ENCODE results near the gene GNL2.

The GNL2 gene

DNA sequence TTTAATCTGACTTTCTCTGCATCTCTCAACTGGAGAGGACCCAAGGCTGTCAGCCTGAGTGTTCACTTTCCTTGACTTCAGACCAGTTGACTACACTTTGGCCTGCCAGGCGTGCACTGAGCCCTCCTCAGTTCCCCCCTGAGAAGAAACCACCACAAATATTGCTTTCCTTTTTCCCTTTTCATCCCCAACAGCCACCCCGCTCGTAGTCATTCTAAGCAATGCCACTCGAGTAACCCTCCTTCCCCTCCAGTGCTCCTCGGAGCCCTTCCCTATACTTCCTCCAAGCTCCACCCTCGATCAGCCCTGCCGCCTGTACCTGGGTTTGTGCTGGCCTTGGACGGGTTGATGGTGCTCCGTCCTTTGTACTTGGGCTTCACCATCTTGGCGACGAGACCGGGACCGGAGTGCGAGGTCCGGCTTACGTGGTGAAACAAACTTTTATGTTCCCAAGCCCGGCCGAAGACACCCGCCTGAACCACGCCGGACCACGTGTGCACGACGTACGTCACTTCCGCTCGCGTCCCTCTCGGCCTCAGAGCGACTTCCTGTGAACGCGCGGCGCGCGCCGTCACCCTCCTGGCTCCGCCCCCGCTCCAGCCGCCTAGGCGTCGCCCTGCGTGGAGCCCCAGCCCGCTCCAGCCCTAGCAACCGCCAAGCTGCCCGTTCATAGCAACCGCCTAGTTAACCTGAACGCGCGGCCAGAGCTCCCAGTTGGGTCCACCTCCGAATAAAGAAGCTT is at the start of gene GNL2:
Gene GNL2 (minus strand): TSS at position 498 of the 742 bp plus-strand sequence. CDS start 115 bp downstream, at position 383.
- peaks cover 11% of the 10 kb centered on the region for H3K4me1 Mint-ChIP-seq

DNA sequence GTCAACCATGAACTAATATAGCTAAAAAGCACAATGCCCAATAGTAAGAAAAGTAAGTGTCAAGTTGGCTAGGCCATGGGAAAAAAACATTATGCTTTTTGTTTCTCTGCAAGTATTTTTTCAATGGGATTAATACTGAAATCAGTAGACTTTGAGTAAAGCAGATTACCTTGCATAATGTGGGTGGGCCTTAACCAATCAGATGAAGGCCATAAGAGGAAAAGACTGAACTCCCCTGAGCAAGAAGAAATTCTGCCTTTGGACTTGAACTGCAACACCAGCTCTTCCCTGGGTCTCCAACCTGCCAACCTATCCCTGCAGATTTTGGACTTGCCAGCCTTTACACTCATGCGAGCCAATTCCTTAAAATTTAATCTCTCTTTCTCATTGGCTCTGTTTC is 45.3 kb upstream of the GNL2 start:
- ATAC-seq (ENCODE audit: low read depth), result no peak

More for the DNA sequence above, at the start of gene GNL2:
- peak; percentile 94 to 95 for DNase-seq (ENCODE audit: low spot score in 2 of 2)
- H3K27ac Mint-ChIP-seq, result peak within 1 kb of the TSS; percentile 96
- peaks cover 4% of the 10 kb centered on the region for H3K36me3 Mint-ChIP-seq
- ATAC-seq (ENCODE audit: low read depth), result peak; percentile 98
- H3K9me3 Mint-ChIP-seq, result no peaks in the 10 kb centered on the region
- no peaks in the 10 kb centered on the region for H3K27me3 Mint-ChIP-seq
- peak within 1 kb of the TSS; percentile 98 for H3K4me3 Mint-ChIP-seq

DNA sequence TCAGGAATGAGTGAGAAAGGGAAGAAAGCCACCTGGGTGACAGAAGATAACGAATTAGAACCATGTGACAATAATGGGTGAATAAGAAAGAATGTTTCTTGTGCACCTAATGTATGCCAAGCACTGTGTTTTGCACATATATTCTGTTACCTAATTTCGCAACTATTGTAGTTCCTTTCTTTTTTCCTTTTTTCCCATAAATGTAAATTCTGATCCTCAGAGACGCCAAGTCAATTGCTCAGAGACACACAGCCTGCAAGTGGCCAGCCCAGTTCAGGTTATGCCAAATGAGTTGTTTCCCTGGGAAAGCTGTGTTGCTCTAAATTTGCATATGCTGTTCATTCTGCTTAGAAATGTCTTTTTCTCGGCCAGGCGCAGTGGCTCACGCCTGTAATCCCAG is 40.7 kb upstream of the GNL2 start:
- Mint-ChIP-seq H3K4me3 (no peak overlapping the region), H3K27ac (no peak overlapping the region), H3K27me3 (peaks cover 37% of the 10 kb centered on the region), H3K4me1 (peaks cover 6% of the 10 kb centered on the region), H3K36me3 (no peaks in the 10 kb centered on the region), H3K9me3 (no peaks in the 10 kb centered on the region)
- ATAC-seq (ENCODE audit: low read depth) (no peak), DNase-seq (ENCODE audit: low spot score in 2 of 2) (no peak)

More for the DNA sequence above, 45.3 kb upstream of the GNL2 start:
- no peak overlapping the region for H3K4me3 Mint-ChIP-seq
- no peaks in the 10 kb centered on the region for H3K4me1 Mint-ChIP-seq
- H3K27ac Mint-ChIP-seq, result no peak overlapping the region
- no peaks in the 10 kb centered on the region for H3K9me3 Mint-ChIP-seq
- H3K27me3 Mint-ChIP-seq, result peaks cover 12% of the 10 kb centered on the region
- DNase-seq (ENCODE audit: low spot score in 2 of 2), result no peak
- H3K36me3 Mint-ChIP-seq, result no peaks in the 10 kb centered on the region

DNA sequence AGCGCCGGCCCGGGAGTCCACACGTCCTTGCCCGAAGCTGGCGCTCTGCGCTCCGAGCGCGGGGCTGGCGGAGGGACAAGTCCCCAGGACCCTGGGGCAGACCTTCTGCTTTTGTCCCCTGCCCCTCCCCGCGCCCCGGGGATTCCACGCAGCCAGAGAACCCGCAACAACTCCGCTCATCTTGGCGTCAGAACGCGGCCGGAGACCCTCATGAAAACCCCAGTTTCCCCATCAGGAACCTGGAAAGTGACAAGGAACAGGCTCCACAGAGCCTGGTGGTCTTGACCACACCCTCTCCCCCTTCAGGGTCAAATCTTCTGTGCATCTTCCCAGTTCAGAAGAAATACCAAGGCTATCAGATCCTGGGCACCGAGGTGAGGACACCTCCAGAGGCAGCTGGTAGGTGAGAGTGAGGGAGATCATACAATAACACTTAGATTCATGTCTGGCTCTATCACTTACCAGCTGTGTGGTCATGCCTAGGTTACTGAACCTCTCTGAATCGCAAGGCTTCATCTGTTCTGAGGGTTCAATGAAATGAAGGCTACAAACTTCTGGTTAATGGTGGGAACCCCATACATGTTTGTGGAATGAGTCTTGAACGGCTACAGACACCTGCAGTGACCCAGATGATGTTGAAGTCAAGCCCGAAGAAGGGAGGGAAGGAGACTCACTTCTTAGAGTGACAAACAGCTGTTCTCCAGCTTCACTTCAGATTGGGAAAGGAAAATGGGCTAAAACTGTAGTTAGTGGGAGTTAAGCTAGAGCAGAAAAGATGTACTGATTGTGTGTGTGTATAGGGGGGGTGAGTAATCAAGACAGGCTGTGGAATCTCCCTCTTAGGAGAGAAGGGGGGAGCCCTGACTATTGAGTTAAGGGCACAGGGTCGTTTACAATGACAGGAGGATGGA is 39.5 kb upstream of the GNL2 start:
- Mint-ChIP-seq H3K4me1 (peaks cover 8% of the 10 kb centered on the region), H3K36me3 (no peaks in the 10 kb centered on the region), H3K4me3 (peak overlapping the region; percentile 35), H3K27me3 (peaks cover 46% of the 10 kb centered on the region), H3K9me3 (no peaks in the 10 kb centered on the region), H3K27ac (no peak overlapping the region)
- no peak for DNase-seq (ENCODE audit: low spot score in 2 of 2)
- no peak for ATAC-seq (ENCODE audit: low read depth)

DNA sequence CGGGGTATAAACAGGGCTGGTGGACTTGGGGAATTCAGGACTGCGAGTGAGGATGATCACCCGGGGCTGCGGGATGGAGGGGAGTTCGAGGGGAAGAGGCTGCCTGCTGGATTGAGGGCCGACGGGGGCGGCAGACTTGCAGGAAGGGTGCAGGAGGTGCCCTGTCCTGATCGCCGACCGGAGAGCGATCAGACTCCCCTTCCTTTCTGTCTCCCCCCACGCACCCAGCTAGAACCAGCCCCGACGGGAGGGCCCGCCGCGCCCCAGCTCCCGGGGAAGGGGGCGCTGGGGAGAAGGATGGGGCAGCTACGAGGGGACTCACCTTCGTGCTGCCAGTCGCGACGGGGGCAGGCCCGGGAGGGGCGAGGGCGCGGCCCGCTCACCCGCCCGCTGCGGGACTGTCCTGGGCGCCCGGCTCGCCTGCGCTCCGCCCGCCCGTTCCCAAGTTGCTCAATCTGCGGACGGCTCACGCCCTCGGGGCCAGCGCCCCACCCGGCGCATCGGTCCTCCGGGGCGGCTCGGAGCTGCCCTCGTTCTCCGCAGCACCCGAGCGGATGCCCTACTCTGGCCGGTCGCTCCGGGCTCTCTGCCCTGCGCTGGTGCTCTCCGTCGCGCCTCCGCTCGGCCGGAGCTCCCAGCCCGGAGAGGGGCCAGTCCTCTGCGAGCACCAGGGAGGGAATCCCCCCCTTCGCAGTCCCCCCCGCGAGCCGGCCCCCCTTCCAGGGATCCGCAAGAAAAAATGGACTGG is 38.7 kb upstream of the GNL2 start, which contains the start of gene RSPO1:
Gene RSPO1 (minus strand): TSS at position 649 of the 748 bp plus-strand sequence. CDS start 5,231 bp downstream, outside the sequence.
- DNase-seq (ENCODE audit: low spot score in 2 of 2), result no peak
- no peak for ATAC-seq (ENCODE audit: low read depth)
- H3K27ac Mint-ChIP-seq, result no peak within 1 kb of the TSS
- H3K27me3 Mint-ChIP-seq, result peaks cover 48% of the 10 kb centered on the region
- H3K9me3 Mint-ChIP-seq, result no peaks in the 10 kb centered on the region
- peak within 1 kb of the TSS; percentile 35 for H3K4me3 Mint-ChIP-seq
- H3K36me3 Mint-ChIP-seq, result no peaks in the 10 kb centered on the region
- peaks cover 8% of the 10 kb centered on the region for H3K4me1 Mint-ChIP-seq

DNA sequence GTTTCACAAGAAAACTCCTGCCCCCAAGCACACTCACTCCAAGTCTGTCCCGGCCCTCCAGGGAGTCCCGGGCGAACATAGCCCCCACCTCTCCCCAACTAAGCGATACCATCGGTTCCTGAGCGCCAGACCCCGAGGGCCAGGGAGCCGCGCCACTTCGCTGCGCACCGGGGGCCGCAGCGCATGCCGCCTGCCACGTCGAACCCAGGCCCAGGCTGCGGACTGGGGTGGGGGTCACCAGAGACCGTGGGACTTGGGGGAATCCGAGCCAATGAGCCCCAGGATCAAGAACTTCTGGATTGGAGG is 38.2 kb upstream of the GNL2 start:
- no peak overlapping the region for H3K27ac Mint-ChIP-seq
- H3K4me1 Mint-ChIP-seq, result peaks cover 8% of the 10 kb centered on the region
- H3K9me3 Mint-ChIP-seq, result no peaks in the 10 kb centered on the region
- peaks cover 44% of the 10 kb centered on the region for H3K27me3 Mint-ChIP-seq
- ATAC-seq (ENCODE audit: low read depth), result no peak
- DNase-seq (ENCODE audit: low spot score in 2 of 2), result no peak
- H3K36me3 Mint-ChIP-seq, result no peaks in the 10 kb centered on the region
- H3K4me3 Mint-ChIP-seq, result peak overlapping the region; percentile 2

DNA sequence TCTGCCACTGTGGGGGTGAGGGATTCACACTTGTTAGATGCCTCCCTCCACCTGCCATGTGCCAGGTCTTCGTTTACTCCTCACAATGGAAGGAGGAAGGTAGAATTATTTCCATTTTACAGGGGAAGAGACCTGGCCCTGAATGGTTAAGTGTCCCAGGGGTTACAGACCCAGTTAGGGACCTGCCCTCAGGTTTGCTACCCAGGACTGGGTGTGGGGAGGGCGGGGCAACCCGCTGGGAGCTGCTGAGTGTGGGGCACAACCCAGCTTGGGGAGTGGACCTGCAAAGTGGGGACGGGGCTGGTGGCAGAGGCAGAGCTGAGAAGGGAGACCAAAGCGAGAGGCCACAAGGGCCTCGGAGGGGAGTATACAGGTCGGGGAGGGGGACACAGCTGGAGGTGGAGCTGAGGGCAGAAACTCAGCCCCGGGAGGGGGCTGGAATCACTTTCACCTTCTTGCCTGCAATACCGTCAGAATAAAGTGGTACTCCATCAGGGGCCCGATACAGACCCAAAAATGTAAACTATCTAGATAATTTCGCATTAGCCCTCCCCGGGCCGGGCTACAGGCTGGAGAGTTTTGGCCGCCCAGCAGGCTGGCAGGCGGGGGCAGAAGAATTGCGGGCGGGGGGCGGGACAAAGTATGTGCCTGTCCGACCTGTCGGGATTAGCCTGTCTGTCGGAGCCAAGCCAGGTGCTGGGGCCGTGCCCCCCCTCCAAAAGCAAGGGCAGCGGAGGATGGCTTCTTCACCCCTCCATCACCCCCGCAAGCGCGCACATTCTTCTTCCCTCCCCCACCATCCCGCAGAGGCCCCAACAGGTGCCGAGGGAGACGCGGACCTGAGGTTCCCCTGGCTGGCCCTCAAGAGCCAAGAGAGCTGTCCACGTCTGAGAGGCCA is 37.6 kb upstream of the GNL2 start:
- no peaks in the 10 kb centered on the region for H3K9me3 Mint-ChIP-seq
- ATAC-seq (ENCODE audit: low read depth) (no peak), DNase-seq (ENCODE audit: low spot score in 2 of 2) (no peak)
- H3K36me3 Mint-ChIP-seq, result no peaks in the 10 kb centered on the region
- peaks cover 44% of the 10 kb centered on the region for H3K27me3 Mint-ChIP-seq
- H3K4me3 Mint-ChIP-seq, result peak overlapping the region; percentile 53
- H3K27ac Mint-ChIP-seq, result no peak overlapping the region
- peaks cover 8% of the 10 kb centered on the region for H3K4me1 Mint-ChIP-seq

DNA sequence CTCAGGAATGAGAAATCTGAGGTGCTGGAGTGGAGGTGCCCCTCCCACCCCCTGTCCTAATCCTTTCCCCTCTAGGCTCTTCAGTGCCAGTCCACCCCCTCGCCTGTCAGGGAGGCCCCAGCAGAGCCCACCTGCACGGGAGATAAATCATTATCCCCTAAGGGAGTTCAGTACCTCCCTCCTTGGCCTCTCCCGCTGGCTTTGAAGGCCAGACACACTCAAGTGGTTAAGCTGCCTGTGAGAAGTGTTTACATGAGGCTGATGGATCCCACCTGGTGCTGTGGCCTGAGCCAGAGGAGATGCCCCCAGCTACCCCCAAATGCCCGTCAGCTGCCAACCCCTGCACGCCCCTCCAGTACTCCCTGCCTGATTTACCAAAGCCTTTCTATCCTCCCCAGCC is 35.3 kb upstream of the GNL2 start:
- ATAC-seq (ENCODE audit: low read depth), result no peak
- no peak overlapping the region for H3K4me3 Mint-ChIP-seq
- DNase-seq (ENCODE audit: low spot score in 2 of 2), result no peak
- H3K27ac Mint-ChIP-seq, result no peak overlapping the region
- H3K36me3 Mint-ChIP-seq, result no peaks in the 10 kb centered on the region
- H3K4me1 Mint-ChIP-seq, result peaks cover 8% of the 10 kb centered on the region
- H3K9me3 Mint-ChIP-seq, result no peaks in the 10 kb centered on the region
- H3K27me3 Mint-ChIP-seq, result peaks cover 45% of the 10 kb centered on the region

DNA sequence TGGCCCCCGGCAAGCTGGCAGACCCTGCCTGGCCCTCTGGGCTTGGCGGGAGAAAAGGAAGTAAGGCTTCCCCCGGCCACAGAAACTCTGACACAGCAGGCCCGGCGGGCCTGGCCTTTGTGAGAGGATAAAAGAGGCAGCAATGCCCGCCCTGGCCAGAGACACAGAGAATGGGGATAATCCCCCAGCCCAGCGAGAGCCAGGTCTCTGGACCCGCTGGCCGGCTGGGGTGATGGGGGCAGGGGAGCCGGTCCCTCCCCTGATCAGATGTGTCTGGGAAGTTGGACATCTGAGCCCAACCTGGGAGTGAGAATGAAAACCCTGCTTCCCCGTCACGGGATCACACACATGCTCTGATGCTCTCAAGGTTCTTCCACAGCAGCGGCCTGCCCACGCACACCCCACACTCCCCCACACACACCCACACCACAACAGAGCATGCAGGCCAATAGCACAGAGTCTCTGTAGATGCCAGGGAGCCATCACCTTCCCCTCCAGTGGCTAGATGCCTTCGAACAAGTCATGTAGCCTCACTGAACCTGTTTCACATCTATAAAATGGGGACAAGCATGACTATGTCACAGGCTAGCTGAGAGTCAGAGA is 34.8 kb upstream of the GNL2 start:
- peaks cover 42% of the 10 kb centered on the region for H3K27me3 Mint-ChIP-seq
- no peak overlapping the region for H3K27ac Mint-ChIP-seq
- H3K4me3 Mint-ChIP-seq, result no peak overlapping the region
- DNase-seq (ENCODE audit: low spot score in 2 of 2) (no peak), ATAC-seq (ENCODE audit: low read depth) (peak; percentile 29)
- H3K36me3 Mint-ChIP-seq, result no peaks in the 10 kb centered on the region
- H3K4me1 Mint-ChIP-seq, result peaks cover 8% of the 10 kb centered on the region
- H3K9me3 Mint-ChIP-seq, result no peaks in the 10 kb centered on the region

DNA sequence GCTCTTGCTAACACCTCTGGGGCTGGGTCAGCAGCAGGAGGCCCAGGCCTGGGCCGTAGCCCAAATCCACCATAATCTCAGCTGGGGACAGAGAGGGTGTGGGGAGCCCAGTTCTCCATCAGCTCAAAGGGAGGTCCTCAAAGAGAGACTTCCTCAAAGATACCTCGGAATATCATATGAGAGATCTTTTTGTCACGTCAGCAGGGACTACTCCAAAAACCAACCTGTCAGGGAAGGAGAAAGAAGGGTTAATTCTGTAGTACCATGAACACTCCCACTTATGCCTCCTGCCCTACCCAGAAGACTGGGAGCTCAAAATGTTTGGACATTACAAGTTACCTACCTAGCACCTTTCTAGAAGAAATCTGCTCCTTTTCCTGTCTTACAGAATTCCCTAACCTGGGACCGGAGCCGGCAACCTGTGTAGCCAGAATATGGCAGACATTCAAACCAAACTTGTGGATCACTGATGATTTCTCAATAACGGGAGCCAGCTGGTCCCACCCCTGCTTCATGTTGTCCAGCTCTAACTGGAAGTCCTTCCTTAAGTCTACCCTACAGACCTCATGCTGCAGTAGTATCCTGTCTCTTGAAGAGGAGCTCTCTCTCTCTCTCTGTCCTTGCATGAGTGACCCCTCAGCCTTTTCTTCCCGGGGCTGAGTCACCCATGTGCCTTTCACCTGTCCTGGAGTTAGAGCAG is 34.1 kb upstream of the GNL2 start:
- Mint-ChIP-seq H3K4me1 (peaks cover 5% of the 10 kb centered on the region), H3K36me3 (no peaks in the 10 kb centered on the region), H3K9me3 (no peaks in the 10 kb centered on the region), H3K27ac (no peak overlapping the region), H3K4me3 (no peak overlapping the region), H3K27me3 (peaks cover 43% of the 10 kb centered on the region)
- no peak for ATAC-seq (ENCODE audit: low read depth)
- no peak for DNase-seq (ENCODE audit: low spot score in 2 of 2)

DNA sequence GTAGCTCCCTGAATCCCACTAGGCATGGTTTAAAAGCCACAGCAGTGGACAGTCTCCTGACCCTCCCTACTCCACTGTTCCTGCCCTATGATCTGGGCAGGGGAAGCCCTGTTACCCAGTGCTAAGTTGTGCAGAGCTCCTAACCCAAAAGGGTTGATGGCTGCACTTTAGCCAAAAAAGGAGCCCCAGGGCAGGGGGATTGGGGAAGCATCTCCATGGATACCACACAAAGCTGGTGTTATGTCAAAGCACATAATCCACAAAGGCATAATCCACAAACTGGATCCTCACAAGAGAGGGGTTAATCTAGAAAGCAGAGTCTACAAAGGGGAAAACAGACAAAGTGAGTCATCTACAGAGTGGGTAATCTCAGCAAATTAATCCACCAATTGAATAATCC is 33.3 kb upstream of the GNL2 start:
- H3K4me3 Mint-ChIP-seq, result no peak overlapping the region
- H3K27me3 Mint-ChIP-seq, result peaks cover 45% of the 10 kb centered on the region
- no peak for DNase-seq (ENCODE audit: low spot score in 2 of 2)
- H3K9me3 Mint-ChIP-seq, result no peaks in the 10 kb centered on the region
- H3K4me1 Mint-ChIP-seq, result peaks cover 3% of the 10 kb centered on the region
- H3K36me3 Mint-ChIP-seq, result no peaks in the 10 kb centered on the region
- H3K27ac Mint-ChIP-seq, result no peak overlapping the region
- no peak for ATAC-seq (ENCODE audit: low read depth)

DNA sequence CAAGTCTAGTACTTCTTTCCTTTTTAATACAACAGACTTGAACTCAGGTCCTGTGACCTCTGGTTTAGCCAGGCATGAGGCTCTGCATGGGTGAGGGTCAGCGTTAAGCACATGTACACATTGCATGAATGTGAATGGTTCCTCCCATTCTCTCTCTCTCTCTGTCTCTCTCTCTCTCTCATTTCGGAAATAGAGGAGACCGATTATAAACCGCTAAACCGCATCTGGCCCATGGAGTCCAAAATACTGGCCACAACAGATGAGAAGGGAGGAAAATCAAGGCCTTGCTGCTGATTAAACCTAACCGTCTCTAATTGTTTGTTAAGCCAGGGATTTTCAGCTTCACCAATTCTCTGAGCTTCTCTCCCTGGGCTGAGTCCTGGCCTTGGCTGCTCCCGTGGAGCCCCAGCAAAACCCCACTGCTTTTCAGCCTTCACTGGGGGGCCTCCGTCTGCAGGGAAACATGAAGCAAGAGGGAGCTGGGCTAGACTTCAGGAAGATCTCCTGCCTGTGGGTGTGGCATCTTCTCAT is 32.4 kb upstream of the GNL2 start:
- no peaks in the 10 kb centered on the region for H3K9me3 Mint-ChIP-seq
- DNase-seq (ENCODE audit: low spot score in 2 of 2) (no peak), ATAC-seq (ENCODE audit: low read depth) (no peak)
- peaks cover 45% of the 10 kb centered on the region for H3K27me3 Mint-ChIP-seq
- H3K4me3 Mint-ChIP-seq, result no peak overlapping the region
- no peak overlapping the region for H3K27ac Mint-ChIP-seq
- peaks cover 2% of the 10 kb centered on the region for H3K4me1 Mint-ChIP-seq
- H3K36me3 Mint-ChIP-seq, result no peaks in the 10 kb centered on the region
